ENCODE data around the gene PIAS3.

GRCh38 chr1:145886816-145887215, 27.9 kb upstream of the PIAS3 start:
- no peak for TF ChIP-seq REST (IDR thresholded peaks at IDR 0.05; ENCODE audit: insufficient replicate concordance, low read depth)
- TF ChIP-seq, protein P1, sequence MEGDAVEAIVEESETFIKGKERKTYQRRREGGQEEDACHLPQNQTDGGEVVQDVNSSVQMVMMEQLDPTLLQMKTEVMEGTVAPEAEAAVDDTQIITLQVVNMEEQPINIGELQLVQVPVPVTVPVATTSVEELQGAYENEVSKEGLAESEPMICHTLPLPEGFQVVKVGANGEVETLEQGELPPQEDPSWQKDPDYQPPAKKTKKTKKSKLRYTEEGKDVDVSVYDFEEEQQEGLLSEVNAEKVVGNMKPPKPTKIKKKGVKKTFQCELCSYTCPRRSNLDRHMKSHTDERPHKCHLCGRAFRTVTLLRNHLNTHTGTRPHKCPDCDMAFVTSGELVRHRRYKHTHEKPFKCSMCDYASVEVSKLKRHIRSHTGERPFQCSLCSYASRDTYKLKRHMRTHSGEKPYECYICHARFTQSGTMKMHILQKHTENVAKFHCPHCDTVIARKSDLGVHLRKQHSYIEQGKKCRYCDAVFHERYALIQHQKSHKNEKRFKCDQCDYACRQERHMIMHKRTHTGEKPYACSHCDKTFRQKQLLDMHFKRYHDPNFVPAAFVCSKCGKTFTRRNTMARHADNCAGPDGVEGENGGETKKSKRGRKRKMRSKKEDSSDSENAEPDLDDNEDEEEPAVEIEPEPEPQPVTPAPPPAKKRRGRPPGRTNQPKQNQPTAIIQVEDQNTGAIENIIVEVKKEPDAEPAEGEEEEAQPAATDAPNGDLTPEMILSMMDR (IDR thresholded peaks at IDR 0.05; ENCODE audit: insufficient read depth, low read length) = no peak
- TF ChIP-seq POLR2AphosphoS5 (IDR thresholded peaks at IDR 0.05; ENCODE audit: low read depth) = no peak
- TF ChIP-seq GABPA (IDR thresholded peaks at IDR 0.05; ENCODE audit: low read depth) = no peak

All from HL-60 (cell line).